Activated naive CD8-positive, alpha-beta T cell treated with anti-CD3 and anti-CD28 coated beads, Interleukin-2, amount 10 ng/mL, durations not matched to agents 7 days and 5 days (primary cell): ENCODE data around the gene SLC37A1. TPM values are rescaled to one million over a fixed set of nuclear protein-coding genes. Genes with fewer than 3 reads are reported as not detected.

Experiments used
- ATAC-seq: fragments of 150-1000 bp; cut with Tn5 transposase; one replicate; pipeline ENCODE4 v1.10.0; 2021; ENCODE audit warnings: low read depth, moderate library complexity
- POLR2A ChIA-PET: fragments of 350-600 bp; sonication (Branson Sonifier 250); formaldehyde crosslinking; loops from one replicate; lab custom pipeline; 2021; ENCODE audit warnings: antibody characterized with exemption; lab: Charles Lee
- DNase-seq: peaks from one replicate; pipeline ENCODE4 v3.0.0; 2021
- H3K27ac Mint-ChIP-seq: one replicate; pipeline ENCODE4 v1.8.0; 2022; ENCODE audit warnings: mild to moderate bottlenecking, mixed read lengths
- H3K27me3 Mint-ChIP-seq: one replicate; pipeline ENCODE4 v1.8.0; 2022; ENCODE audit warnings: mild to moderate bottlenecking, moderate library complexity, mixed read lengths
- H3K36me3 Mint-ChIP-seq: one replicate; pipeline ENCODE4 v1.8.0; 2021; ENCODE audit warnings: mild to moderate bottlenecking, mixed read lengths
- H3K4me1 Mint-ChIP-seq: one replicate; pipeline ENCODE4 v1.8.0; 2021; ENCODE audit warnings: mixed read lengths
- H3K4me3 Mint-ChIP-seq: one replicate; pipeline ENCODE4 v1.8.0; 2022; ENCODE audit warnings: mild to moderate bottlenecking, moderate library complexity, mixed read lengths
- H3K9me3 Mint-ChIP-seq: one replicate; pipeline ENCODE4 v1.8.0; 2021; ENCODE audit warnings: mixed read lengths
- total RNA-seq, 2 experiments: library from RNA; stranded (reverse); gene quantifications; one replicate each; pipeline ENCODE4 v1.2.3, GENCODE V29; 2021

Gene SLC37A1
- total RNA-seq, 2 experiments from 2014 or later = 24.7 to 25.4 TPM

- no peak overlapping the region for H3K4me3 Mint-ChIP-seq
- no peak overlapping the region for H3K27ac Mint-ChIP-seq
- DNase-seq (no peak), ATAC-seq (no peak)
- H3K27me3 Mint-ChIP-seq = peaks cover 32% of the 10 kb centered on the region
- peaks cover 6% of the 10 kb centered on the region for H3K4me1 Mint-ChIP-seq
- H3K36me3 Mint-ChIP-seq = peaks cover 2% of the 10 kb centered on the region
- POLR2A ChIA-PET = no interaction called here
- H3K9me3 Mint-ChIP-seq = peaks cover 4% of the 10 kb centered on the region
Observed at GRCh38 chr21:42489006-42489563, 24.6 kb upstream of the SLC37A1 start.

DNA sequence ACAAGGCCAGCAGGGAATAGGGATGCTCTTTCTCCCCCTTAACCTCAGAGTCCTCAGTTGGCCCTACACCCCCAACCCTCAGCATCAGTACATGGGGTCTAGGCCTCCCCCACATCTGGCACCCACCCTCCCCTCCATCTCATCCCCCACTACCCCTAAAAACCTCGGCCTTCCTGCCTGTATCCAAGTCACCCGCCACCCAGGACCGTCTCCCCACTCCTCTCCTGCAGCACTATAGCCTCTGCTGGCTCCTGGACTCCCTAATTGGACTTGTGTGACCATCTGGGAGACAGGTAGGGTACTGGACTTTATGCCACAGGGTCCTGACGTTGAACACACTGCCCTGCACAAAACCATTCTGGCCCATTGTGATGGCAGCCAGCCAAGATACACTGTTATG is 23.7 kb upstream of the SLC37A1 start:
- H3K27me3 Mint-ChIP-seq = peaks cover 27% of the 10 kb centered on the region
- H3K36me3 Mint-ChIP-seq = peaks cover 2% of the 10 kb centered on the region
- ATAC-seq = no peak

DNA sequence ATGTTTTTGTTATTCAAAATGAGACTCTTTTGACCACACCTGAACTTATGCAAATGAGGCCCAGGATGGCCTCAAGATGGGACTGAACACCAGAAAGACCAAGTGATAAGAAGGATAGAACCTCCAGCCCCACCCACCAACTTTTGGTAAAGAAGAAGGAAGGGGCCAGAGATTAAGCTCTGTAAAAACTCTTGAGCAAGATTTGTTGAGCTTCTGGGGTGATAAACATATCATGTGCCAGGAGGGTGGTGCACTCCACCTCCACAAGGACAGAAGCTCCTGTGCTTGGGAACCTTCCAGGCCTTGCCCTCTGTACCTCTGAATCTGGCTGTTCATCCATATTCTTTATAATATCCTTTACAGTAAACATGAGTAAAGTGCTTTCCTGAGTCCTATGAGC is 22.9 kb upstream of the SLC37A1 start:
- Mint-ChIP-seq H3K9me3 (peaks cover 4% of the 10 kb centered on the region), H3K4me3 (no peak overlapping the region), H3K4me1 (peaks cover 10% of the 10 kb centered on the region), H3K36me3 (peaks cover 2% of the 10 kb centered on the region), H3K27ac (no peak overlapping the region), H3K27me3 (peaks cover 27% of the 10 kb centered on the region)
- no peak for DNase-seq
- POLR2A ChIA-PET = interaction anchor here (1.0 kb wide), 1 partner anchor 41 kb away, joined by 4 read pairs; no protein-coding TSS in a partner anchor
- ATAC-seq = no peak

More for the DNA sequence above, 23.7 kb upstream of the SLC37A1 start:
- H3K9me3 Mint-ChIP-seq = peaks cover 4% of the 10 kb centered on the region
- H3K4me3 Mint-ChIP-seq = no peak overlapping the region
- no peak for DNase-seq
- H3K27ac Mint-ChIP-seq = no peak overlapping the region
- peaks cover 6% of the 10 kb centered on the region for H3K4me1 Mint-ChIP-seq
- POLR2A ChIA-PET = interaction anchor here (1.0 kb wide), 1 partner anchor 40 kb away, joined by 4 read pairs; no protein-coding TSS in a partner anchor

- Mint-ChIP-seq H3K27me3 (peaks cover 27% of the 10 kb centered on the region), H3K27ac (no peak overlapping the region), H3K9me3 (peaks cover 4% of the 10 kb centered on the region), H3K4me1 (peaks cover 14% of the 10 kb centered on the region), H3K36me3 (peaks cover 2% of the 10 kb centered on the region), H3K4me3 (no peak overlapping the region)
- ATAC-seq (no peak), DNase-seq (no peak)
- POLR2A ChIA-PET = no interaction called here
Observed at GRCh38 chr21:42491328-42491727, 22.3 kb upstream of the SLC37A1 start.

DNA sequence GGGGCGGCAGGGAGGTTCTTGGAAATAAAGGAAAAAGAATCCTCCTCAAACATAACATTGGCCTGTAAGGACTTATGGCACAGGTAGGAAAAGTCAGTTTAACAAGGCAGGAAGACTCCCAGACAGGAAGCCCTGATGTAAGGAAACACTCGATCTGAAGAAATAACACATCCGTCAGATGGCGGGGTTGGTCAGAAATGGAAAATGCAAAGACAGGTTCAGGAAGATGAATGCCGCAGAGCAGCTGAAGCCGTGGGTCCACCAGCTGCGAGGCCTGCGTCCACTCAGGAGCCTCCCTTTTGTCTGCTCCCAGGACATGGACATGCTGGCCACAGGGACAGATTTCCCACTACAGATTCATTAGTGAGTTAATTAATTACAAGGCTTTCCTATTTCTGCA is 21.5 kb upstream of the SLC37A1 start:
- Mint-ChIP-seq H3K4me3 (no peak overlapping the region), H3K9me3 (peaks cover 4% of the 10 kb centered on the region), H3K4me1 (peaks cover 20% of the 10 kb centered on the region), H3K27me3 (peaks cover 20% of the 10 kb centered on the region), H3K36me3 (peaks cover 2% of the 10 kb centered on the region), H3K27ac (no peak overlapping the region)
- POLR2A ChIA-PET = no interaction called here
- DNase-seq (no peak), ATAC-seq (no peak)

DNA sequence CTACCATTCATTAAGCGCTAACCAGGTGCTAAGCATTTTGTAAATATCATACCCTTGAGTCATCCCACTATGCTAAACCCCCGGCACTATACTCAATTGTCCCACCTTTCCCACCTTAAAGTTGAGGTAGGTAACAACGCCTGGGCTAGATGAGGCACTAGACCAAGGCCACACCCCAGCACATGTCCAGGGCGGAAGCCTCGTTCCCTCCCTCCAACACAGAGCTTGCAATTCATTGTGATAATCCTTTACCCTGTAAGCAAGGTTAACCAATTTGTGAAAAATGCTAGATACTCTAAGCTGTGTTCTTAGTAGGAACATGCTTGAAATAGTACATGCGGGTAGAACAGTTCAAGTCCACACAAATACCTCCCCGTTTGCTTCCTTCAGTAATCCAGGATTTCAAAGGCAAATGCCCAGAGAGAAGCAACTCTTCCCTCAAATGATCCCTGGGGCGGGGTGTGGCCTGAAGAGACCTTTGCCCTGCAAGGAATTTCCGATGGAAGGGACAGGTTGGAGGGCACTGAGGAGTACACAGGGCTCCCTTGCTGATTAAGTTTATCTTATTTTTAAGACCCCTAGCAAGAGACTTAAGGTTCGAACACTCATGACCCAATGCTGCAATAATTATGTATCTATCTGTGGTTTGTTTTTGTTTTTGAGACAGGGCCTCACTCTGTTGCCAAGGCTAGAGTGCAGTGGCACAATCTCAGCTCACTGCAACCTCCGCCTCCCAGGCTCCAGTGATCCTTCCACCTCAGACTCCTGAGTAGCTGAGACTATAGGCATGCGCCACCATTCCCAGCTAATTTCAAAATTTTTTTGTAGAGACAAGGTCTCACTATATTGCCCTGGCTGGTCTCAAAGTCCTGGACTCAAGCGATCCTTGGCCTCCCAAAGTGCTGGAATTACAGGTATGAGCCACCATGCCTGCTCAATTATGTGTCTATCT is 20.3 kb upstream of the SLC37A1 start:
- DNase-seq = no peak
- POLR2A ChIA-PET = no interaction called here
- peaks cover 21% of the 10 kb centered on the region for H3K4me1 Mint-ChIP-seq
- no peak overlapping the region for H3K27ac Mint-ChIP-seq
- H3K27me3 Mint-ChIP-seq = peaks cover 10% of the 10 kb centered on the region
- H3K4me3 Mint-ChIP-seq = no peak overlapping the region
- H3K9me3 Mint-ChIP-seq = peaks cover 3% of the 10 kb centered on the region
- no peaks in the 10 kb centered on the region for H3K36me3 Mint-ChIP-seq
- ATAC-seq = no peak

- Mint-ChIP-seq H3K27me3 (peaks cover 9% of the 10 kb centered on the region), H3K36me3 (no peaks in the 10 kb centered on the region), H3K4me1 (peaks cover 21% of the 10 kb centered on the region), H3K27ac (no peak overlapping the region), H3K9me3 (no peaks in the 10 kb centered on the region), H3K4me3 (no peak overlapping the region)
- no peak for DNase-seq
- POLR2A ChIA-PET = interaction anchor here (1.1 to 1.2 kb wide), 2 partner anchors 19 to 33 kb away, joined by 4 read pairs; partner anchors contain the start of gene SLC37A1
- ATAC-seq = no peak
Observed at GRCh38 chr21:42495027-42495426, 18.6 kb upstream of the SLC37A1 start.

GRCh38 chr21:42495765-42496119 is 17.9 kb upstream of the SLC37A1 start:
- peaks cover 9% of the 10 kb centered on the region for H3K27me3 Mint-ChIP-seq
- POLR2A ChIA-PET = interaction anchor here (1.1 to 1.2 kb wide), 2 partner anchors 18 to 32 kb away, joined by 4 read pairs; partner anchors contain the start of gene SLC37A1
- peaks cover 22% of the 10 kb centered on the region for H3K4me1 Mint-ChIP-seq
- peak overlapping the region; percentile 84 for H3K27ac Mint-ChIP-seq
- no peaks in the 10 kb centered on the region for H3K9me3 Mint-ChIP-seq
- ATAC-seq = no peak
- no peak for DNase-seq
- H3K4me3 Mint-ChIP-seq = peak overlapping the region; percentile 94
- no peaks in the 10 kb centered on the region for H3K36me3 Mint-ChIP-seq

- peaks cover 6% of the 10 kb centered on the region for H3K27me3 Mint-ChIP-seq
- H3K27ac Mint-ChIP-seq = peak within 1 kb of the TSS; percentile 84
- H3K9me3 Mint-ChIP-seq = no peaks in the 10 kb centered on the region
- DNase-seq = peak; percentile 99
- peak; percentile 97 for ATAC-seq
- POLR2A ChIA-PET = interaction anchor here (1.1 to 1.4 kb wide), 3 partner anchors 18 to 31 kb away, joined by 3 to 4 read pairs (median 4); partner anchors contain the start of gene SLC37A1
- no peaks in the 10 kb centered on the region for H3K36me3 Mint-ChIP-seq
- peak within 1 kb of the TSS; percentile 94 for H3K4me3 Mint-ChIP-seq
- H3K4me1 Mint-ChIP-seq = peaks cover 20% of the 10 kb centered on the region
Observed at GRCh38 chr21:42496120-42496838, 17.4 kb upstream of the SLC37A1 start, which contains the start of gene RSPH1. Gene RSPH1 (minus strand): TSS chr21:42496224. CDS start chr21:42496186, 38 bp downstream.

DNA sequence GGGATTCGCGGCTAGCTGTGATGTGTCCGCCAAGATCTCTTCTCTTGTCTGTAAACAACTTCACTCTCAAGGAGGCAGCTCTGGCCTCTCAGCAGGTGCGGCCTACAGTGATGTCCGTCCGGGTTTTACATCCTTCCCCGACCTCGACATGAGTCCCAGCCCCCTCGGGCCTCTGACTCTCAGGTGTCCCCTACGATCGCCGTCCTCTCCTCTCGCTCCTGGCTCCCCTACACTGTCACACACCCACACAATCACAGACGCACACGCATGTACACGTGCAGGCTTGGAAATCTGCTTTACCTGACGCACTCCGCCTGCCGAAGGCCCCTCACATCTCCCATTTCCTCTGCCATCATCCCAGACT is 16.8 kb upstream of the SLC37A1 start:
- H3K36me3 Mint-ChIP-seq = no peaks in the 10 kb centered on the region
- no peak for ATAC-seq
- peak overlapping the region; percentile 94 for H3K4me3 Mint-ChIP-seq
- H3K4me1 Mint-ChIP-seq = peaks cover 20% of the 10 kb centered on the region
- H3K27me3 Mint-ChIP-seq = peaks cover 6% of the 10 kb centered on the region
- POLR2A ChIA-PET = interaction anchor here (1.4 kb wide), 1 partner anchor 17 kb away, joined by 3 read pairs; the partner anchor contains the start of gene SLC37A1
- H3K9me3 Mint-ChIP-seq = no peaks in the 10 kb centered on the region
- no peak for DNase-seq
- H3K27ac Mint-ChIP-seq = peak overlapping the region; percentile 84

DNA sequence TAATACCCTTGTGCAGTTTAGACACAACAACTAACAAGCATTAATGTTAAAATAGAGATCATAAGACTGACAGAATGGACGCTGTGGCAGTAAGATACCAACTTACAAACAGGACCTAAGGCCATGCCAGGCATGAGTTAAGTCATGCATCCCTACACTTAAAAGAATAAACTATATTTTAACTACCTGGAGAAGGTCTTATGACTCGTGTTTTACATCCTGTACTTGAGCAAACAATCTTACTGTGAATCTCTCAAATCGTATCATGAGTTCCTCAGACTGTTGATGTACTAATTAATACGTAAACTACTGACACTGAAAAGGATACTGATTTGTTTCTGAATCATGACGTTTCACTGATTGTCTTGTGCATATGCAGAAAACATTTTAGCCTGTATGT is 15.6 kb upstream of the SLC37A1 start:
- Mint-ChIP-seq H3K36me3 (no peaks in the 10 kb centered on the region), H3K4me1 (peaks cover 19% of the 10 kb centered on the region), H3K27me3 (peaks cover 2% of the 10 kb centered on the region), H3K27ac (no peak overlapping the region), H3K4me3 (no peak overlapping the region), H3K9me3 (no peaks in the 10 kb centered on the region)
- POLR2A ChIA-PET = no interaction called here
- DNase-seq = no peak
- ATAC-seq = no peak

- POLR2A ChIA-PET = interaction anchor here (0.9 kb wide), 1 partner anchor 15 kb away, joined by 6 read pairs; no protein-coding TSS in a partner anchor
- no peak for DNase-seq
- Mint-ChIP-seq H3K4me3 (no peak overlapping the region), H3K36me3 (no peaks in the 10 kb centered on the region), H3K9me3 (no peaks in the 10 kb centered on the region), H3K4me1 (peaks cover 29% of the 10 kb centered on the region), H3K27ac (no peak overlapping the region), H3K27me3 (no peaks in the 10 kb centered on the region)
- ATAC-seq = no peak
Observed at GRCh38 chr21:42499444-42500112, 14.1 kb upstream of the SLC37A1 start.
